IPS-20b (cell line): ENCODE results near the gene TMEM184C.

ENCODE experiments used
- H3K27ac ChIP-seq: one replicate; pipeline ENCODE4 v1.5.1; 2013; ENCODE audit warnings: low read length
- H3K27me3 ChIP-seq: 2 replicates; pipeline ENCODE4 v1.6.1; 2013; ENCODE audit warnings: mild to moderate bottlenecking, low read length, inconsistent platforms; ENCODE audit not compliant: insufficient read depth
- H3K36me3 ChIP-seq: 2 replicates; pipeline ENCODE4 v1.6.1; 2013; ENCODE audit warnings: low read depth, mild to moderate bottlenecking, inconsistent platforms, low read length, moderate library complexity; ENCODE audit not compliant: insufficient read depth
- H3K4me1 ChIP-seq: 2 replicates; pipeline ENCODE4 v1.6.1; 2013; ENCODE audit warnings: mild to moderate bottlenecking, control low read depth, inconsistent platforms, low read length, moderate library complexity; ENCODE audit not compliant: insufficient read depth
- H3K4me3 ChIP-seq: 2 replicates; pipeline ENCODE4 v1.5.1; 2013; ENCODE audit warnings: mild to moderate bottlenecking, low read length, inconsistent platforms
- H3K9ac ChIP-seq: 2 replicates; pipeline ENCODE4 v1.6.1; 2013; ENCODE audit warnings: low read depth, mild to moderate bottlenecking, inconsistent platforms, low read length, moderate library complexity
- H3K9me3 ChIP-seq: 2 replicates; pipeline ENCODE4 v1.6.1; 2013; ENCODE audit warnings: mild to moderate bottlenecking, low read depth, low read length, inconsistent platforms; ENCODE audit not compliant: insufficient read depth

TMEM184C gene

GRCh38 chr4:147605499-147605898 is 11.7 kb upstream of the TMEM184C start:
- no peak overlapping the region for H3K9ac ChIP-seq
- H3K27me3 ChIP-seq = no peaks in the 10 kb centered on the region
- H3K4me3 ChIP-seq = no peak overlapping the region

GRCh38 chr4:147607471-147607870 is 9.7 kb upstream of the TMEM184C start:
- Histone ChIP-seq H3K27ac (no peak overlapping the region), H3K9ac (no peak overlapping the region), H3K9me3 (no peaks in the 10 kb centered on the region), H3K27me3 (no peaks in the 10 kb centered on the region), H3K4me3 (no peak overlapping the region), H3K4me1 (no peaks in the 10 kb centered on the region), H3K36me3 (no peaks in the 10 kb centered on the region)

More at GRCh38 chr4:147605499-147605898, 11.7 kb upstream of the TMEM184C start:
- no peaks in the 10 kb centered on the region for H3K9me3 ChIP-seq
- H3K4me1 ChIP-seq = no peaks in the 10 kb centered on the region
- H3K36me3 ChIP-seq = no peaks in the 10 kb centered on the region
- H3K27ac ChIP-seq = no peak overlapping the region

GRCh38 chr4:147610686-147611085 is 6.5 kb upstream of the TMEM184C start:
- Histone ChIP-seq H3K36me3 (no peaks in the 10 kb centered on the region), H3K4me3 (no peak overlapping the region), H3K9ac (no peak overlapping the region), H3K27ac (no peak overlapping the region), H3K4me1 (no peaks in the 10 kb centered on the region), H3K9me3 (no peaks in the 10 kb centered on the region), H3K27me3 (no peaks in the 10 kb centered on the region)

GRCh38 chr4:147616849-147617172 is 386 bp upstream of the TMEM184C start:
- Histone ChIP-seq H3K36me3 (peaks cover 13% of the 10 kb centered on the region; the same call in 1 of the 2 replicates), H3K4me1 (peaks cover 10% of the 10 kb centered on the region; the same call in 1 of the 2 replicates), H3K27me3 (no peaks in the 10 kb centered on the region), H3K9me3 (no peaks in the 10 kb centered on the region), H3K4me3 (peak overlapping the region; percentile 95), H3K9ac (peak overlapping the region; percentile 93; the same call in 1 of the 2 replicates), H3K27ac (no peak overlapping the region)

GRCh38 chr4:147617841-147618691 is 869 bp downstream of the TMEM184C start:
- Histone ChIP-seq H3K9ac (peak overlapping the region; percentile 93), H3K4me3 (peak overlapping the region; percentile 95), H3K27ac (no peak overlapping the region), H3K27me3 (no peaks in the 10 kb centered on the region), H3K9me3 (no peaks in the 10 kb centered on the region), H3K4me1 (peaks cover 10% of the 10 kb centered on the region; the same call in 1 of the 2 replicates), H3K36me3 (peaks cover 21% of the 10 kb centered on the region; the same call in 1 of the 2 replicates)

- no peaks in the 10 kb centered on the region for H3K9me3 ChIP-seq
- no peak overlapping the region for H3K9ac ChIP-seq
- H3K36me3 ChIP-seq = peaks cover 41% of the 10 kb centered on the region
- no peak overlapping the region for H3K4me3 ChIP-seq
- H3K27ac ChIP-seq = no peak overlapping the region
- peaks cover 13% of the 10 kb centered on the region; the same call in 1 of the 2 replicates for H3K4me1 ChIP-seq
- no peaks in the 10 kb centered on the region for H3K27me3 ChIP-seq
Measured at GRCh38 chr4:147620315-147620714, 3.1 kb downstream of the TMEM184C start.

- Histone ChIP-seq H3K36me3 (peaks cover 82% of the 10 kb centered on the region), H3K27me3 (no peaks in the 10 kb centered on the region), H3K27ac (no peak overlapping the region), H3K9ac (no peak overlapping the region), H3K4me3 (no peak overlapping the region), H3K9me3 (no peaks in the 10 kb centered on the region), H3K4me1 (peaks cover 30% of the 10 kb centered on the region; the same call in 1 of the 2 replicates)
Measured at GRCh38 chr4:147625733-147626132, 8.5 kb downstream of the TMEM184C start.

- peaks cover 30% of the 10 kb centered on the region; the same call in 1 of the 2 replicates for H3K4me1 ChIP-seq
- H3K4me3 ChIP-seq = no peak overlapping the region
- H3K9ac ChIP-seq = peak overlapping the region; percentile 22; the same call in 1 of the 2 replicates
- H3K27me3 ChIP-seq = no peaks in the 10 kb centered on the region
- no peaks in the 10 kb centered on the region for H3K9me3 ChIP-seq
- peaks cover 94% of the 10 kb centered on the region for H3K36me3 ChIP-seq
- H3K27ac ChIP-seq = peak overlapping the region; percentile 30
Measured at GRCh38 chr4:147626903-147627302, 9.7 kb downstream of the TMEM184C start.

- no peaks in the 10 kb centered on the region for H3K9me3 ChIP-seq
- H3K9ac ChIP-seq = no peak overlapping the region
- H3K27ac ChIP-seq = no peak overlapping the region
- H3K4me3 ChIP-seq = peak overlapping the region; percentile 39; the same call in 1 of the 2 replicates
- H3K27me3 ChIP-seq = no peaks in the 10 kb centered on the region
- H3K36me3 ChIP-seq = peaks cover 98% of the 10 kb centered on the region
- peaks cover 30% of the 10 kb centered on the region; the same call in 1 of the 2 replicates for H3K4me1 ChIP-seq
Measured at GRCh38 chr4:147628415-147628814, 11.2 kb downstream of the TMEM184C start.

GRCh38 chr4:147629783-147630730 is 12.9 kb downstream of the TMEM184C start:
- no peak overlapping the region for H3K9ac ChIP-seq
- H3K27me3 ChIP-seq = no peaks in the 10 kb centered on the region
- H3K9me3 ChIP-seq = no peaks in the 10 kb centered on the region
- peaks cover 29% of the 10 kb centered on the region; the same call in 1 of the 2 replicates for H3K4me1 ChIP-seq
- peaks cover 99% of the 10 kb centered on the region for H3K36me3 ChIP-seq
- H3K27ac ChIP-seq = no peak overlapping the region
- no peak overlapping the region for H3K4me3 ChIP-seq

GRCh38 chr4:147633113-147633512 is 15.9 kb downstream of the TMEM184C start:
- Histone ChIP-seq H3K9me3 (no peaks in the 10 kb centered on the region), H3K36me3 (peaks cover 98% of the 10 kb centered on the region), H3K27me3 (no peaks in the 10 kb centered on the region), H3K9ac (no peak overlapping the region), H3K27ac (no peak overlapping the region), H3K4me3 (no peak overlapping the region), H3K4me1 (peaks cover 17% of the 10 kb centered on the region; the same call in 1 of the 2 replicates)
